Right lobe of liver (tissue), 6 donors: ENCODE data around the gene TSPO. TPM values are rescaled to one million over a fixed set of nuclear protein-coding genes. Genes with fewer than 3 reads are reported as not detected.
A peak's percentile ranks its signal among the peaks of the same experiment; 100 is the strongest.

Experiments
- ATAC-seq, 4 donors: fragments of 200-7000 bp; cut with Tn5 transposase; one replicate each; pipeline ENCODE4 v1.9.1; 2020; ENCODE audit warnings: mild to moderate bottlenecking in 4 of 4, moderate library complexity in 4 of 4
- DNase-seq, 3 donors: peaks; one replicate each; pipeline ENCODE4 v3.0.0-alpha.2; 2020
- H3K27ac ChIP-seq, 3 donors: fragments of 200-600 bp; one replicate each; pipeline ENCODE4 v1.8.0; 2022
- H3K27me3 ChIP-seq, 2 donors: fragments of 200-600 bp; one replicate each; pipeline ENCODE4 v1.8.0; 2022
- H3K36me3 ChIP-seq, 4 donors: fragments of 200-600 bp; sonication (generic) in 1 of 4; one replicate each; pipeline versions ENCODE4 v1.5.1 to v1.8.0; 2017 to 2022; ENCODE audit warnings: control low read depth in 1 of 4
- H3K4me1 ChIP-seq, 4 donors: fragments of 200-600 bp; sonication (generic) in 1 of 4; one replicate each; pipeline versions ENCODE4 v1.5.1 to v1.8.0; 2017 to 2022; ENCODE audit warnings: control low read depth in 1 of 4
- H3K4me3 ChIP-seq, 3 donors: fragments of 200-600 bp; one replicate each; pipeline ENCODE4 v1.8.0; 2022
- H3K9me3 ChIP-seq, 4 donors: fragments of 200-600 bp; sonication (generic) in 1 of 4; one replicate each; pipeline versions ENCODE4 v1.5.1 to v1.8.0; 2017 to 2022; ENCODE audit warnings: control low read depth in 1 of 4
- POLR2A ChIP-seq: fragments of 450-650 bp; IDR thresholded peaks from one replicate; pipeline ENCODE4 v1.6.1; 2017; ENCODE audit warnings: antibody characterized with exemption, mild to moderate bottlenecking
- WGBS: methylation state at CpG from one replicate; pipeline ENCODE4 v1.1.6; 2018; ENCODE audit warnings: low coverage, low lambda C conversion rate; ENCODE audit not compliant: insufficient coverage; ENCODE audit errors: missing lambda C conversion rate; 5-methylcytosine and 5-hydroxymethylcytosine counted together
- intact Hi-C, 2 donors: fragments of 100-400 bp; cut with DNase I; formaldehyde crosslinking; loops; one replicate each; pipeline versions ENCODE4 v1.11.2 to v1.14.1; 2022
- total RNA-seq, 6 experiments: library from RNA; depleted of rRNA in 2 of 6; stranded (reverse); fragments of >200 nt in 2 of 6; fragmentation: NEBNext Ultra II Directional in 3 of 6; extraction: Animal tissue kit (Norgen Biotek cat#: 25700) in 3 of 6; gene quantifications; one replicate each; pipeline versions ENCODE4 v1.1.0 to v1.2.4, GENCODE V29; 2016 to 2023
- TF ChIP-seq, protein P1 (sequence below), 4 donors: fragments of 200-600 bp in 3 of 4; fragments of 450-650 bp in 1 of 4; IDR thresholded peaks; one replicate each; pipeline versions ENCODE4 v1.5.1 to v1.8.0; 2016 to 2022; ENCODE audit warnings: antibody characterized with exemption in 4 of 4, mild to moderate bottlenecking in 2 of 4
- donor health status: DM: no; HTN: yes; CAD: no.
- donor health status: DM: no; HTN: no; CAD: no.
- donor health status: DM: no; HTN: no; CAD: no.
- donor health status: DM: no; HTN: yes; CAD: no.
- donor health status: DM: no; HTN: yes; CAD: no.

Gene TSPO
- total RNA-seq, 6 experiments from 2014 or later, result 18.1 to 198 (median 31.9) TPM

DNA sequence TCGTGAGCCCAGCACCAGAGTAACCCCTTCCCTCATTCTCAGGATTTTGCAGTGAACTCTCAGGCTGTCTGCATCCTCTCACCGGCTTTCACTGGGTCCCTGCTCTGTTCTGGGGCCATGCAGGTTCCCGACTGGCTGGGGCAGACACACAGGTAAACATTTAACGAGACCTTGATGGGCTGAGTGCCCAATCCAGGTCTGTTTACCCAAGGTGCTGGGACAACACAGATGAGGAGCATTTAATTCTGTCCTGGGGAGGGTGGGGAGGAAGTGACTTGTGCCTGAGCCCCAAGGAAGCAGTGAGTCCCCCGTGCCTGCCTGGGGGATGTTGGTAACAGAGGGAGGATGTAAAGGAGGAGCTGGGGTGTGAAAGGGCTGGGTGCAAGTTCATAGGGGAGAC, 36.4 kb upstream of the TSPO start:
- intact Hi-C loops, result no loop called here
- H3K27ac ChIP-seq, result no peak overlapping the region
- WGBS, result 15% methylated on average over 5 of the region's 5 CpGs
- no peaks in the 10 kb centered on the region for H3K36me3 ChIP-seq
- DNase-seq (no peak), ATAC-seq (peak; percentile 54 to 65 (median 57))
- TF ChIP-seq, protein P1, sequence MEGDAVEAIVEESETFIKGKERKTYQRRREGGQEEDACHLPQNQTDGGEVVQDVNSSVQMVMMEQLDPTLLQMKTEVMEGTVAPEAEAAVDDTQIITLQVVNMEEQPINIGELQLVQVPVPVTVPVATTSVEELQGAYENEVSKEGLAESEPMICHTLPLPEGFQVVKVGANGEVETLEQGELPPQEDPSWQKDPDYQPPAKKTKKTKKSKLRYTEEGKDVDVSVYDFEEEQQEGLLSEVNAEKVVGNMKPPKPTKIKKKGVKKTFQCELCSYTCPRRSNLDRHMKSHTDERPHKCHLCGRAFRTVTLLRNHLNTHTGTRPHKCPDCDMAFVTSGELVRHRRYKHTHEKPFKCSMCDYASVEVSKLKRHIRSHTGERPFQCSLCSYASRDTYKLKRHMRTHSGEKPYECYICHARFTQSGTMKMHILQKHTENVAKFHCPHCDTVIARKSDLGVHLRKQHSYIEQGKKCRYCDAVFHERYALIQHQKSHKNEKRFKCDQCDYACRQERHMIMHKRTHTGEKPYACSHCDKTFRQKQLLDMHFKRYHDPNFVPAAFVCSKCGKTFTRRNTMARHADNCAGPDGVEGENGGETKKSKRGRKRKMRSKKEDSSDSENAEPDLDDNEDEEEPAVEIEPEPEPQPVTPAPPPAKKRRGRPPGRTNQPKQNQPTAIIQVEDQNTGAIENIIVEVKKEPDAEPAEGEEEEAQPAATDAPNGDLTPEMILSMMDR (IDR thresholded peaks at IDR 0.05), result no peak
- TF ChIP-seq POLR2A, result no peak
- no peaks in the 10 kb centered on the region for H3K9me3 ChIP-seq
- no peaks in the 10 kb centered on the region for H3K27me3 ChIP-seq
- no peak overlapping the region for H3K4me3 ChIP-seq
- peaks cover 0 to 25% (median 0%) of the 10 kb centered on the region in 4 donors for H3K4me1 ChIP-seq

DNA sequence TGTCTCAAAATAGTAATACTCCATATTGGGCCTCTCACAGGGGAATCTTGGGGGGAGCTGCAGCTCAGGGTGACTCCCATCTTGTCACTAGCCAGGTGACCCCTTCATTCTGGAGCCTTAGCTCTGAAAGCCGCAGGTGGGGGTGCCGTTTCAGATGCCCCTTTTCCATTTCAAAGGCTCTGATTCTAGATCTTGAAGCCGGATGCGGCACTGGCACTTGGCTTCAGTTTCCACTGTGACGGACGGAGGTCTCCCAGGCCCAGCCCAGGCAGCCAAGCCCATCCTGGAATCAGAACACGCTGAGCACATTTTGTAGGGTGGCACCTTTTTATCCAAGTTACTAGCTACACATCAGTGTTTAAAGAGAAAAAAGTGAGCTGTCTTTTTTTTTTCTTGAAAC, 34.4 kb upstream of the TSPO start:
- H3K36me3 ChIP-seq, result no peaks in the 10 kb centered on the region
- no peak for DNase-seq
- no peak overlapping the region for H3K27ac ChIP-seq
- no peak for ATAC-seq
- no peak overlapping the region for H3K4me3 ChIP-seq
- H3K9me3 ChIP-seq, result no peaks in the 10 kb centered on the region
- TF ChIP-seq POLR2A, result no peak
- TF ChIP-seq, protein P1 (IDR thresholded peaks at IDR 0.05), result no peak
- peaks cover 0 to 10% (median 0%) of the 10 kb centered on the region in 4 donors for H3K4me1 ChIP-seq
- intact Hi-C loops, result no loop called here
- H3K27me3 ChIP-seq, result no peaks in the 10 kb centered on the region
- WGBS, result 88% methylated on average over 3 of the region's 7 CpGs

DNA sequence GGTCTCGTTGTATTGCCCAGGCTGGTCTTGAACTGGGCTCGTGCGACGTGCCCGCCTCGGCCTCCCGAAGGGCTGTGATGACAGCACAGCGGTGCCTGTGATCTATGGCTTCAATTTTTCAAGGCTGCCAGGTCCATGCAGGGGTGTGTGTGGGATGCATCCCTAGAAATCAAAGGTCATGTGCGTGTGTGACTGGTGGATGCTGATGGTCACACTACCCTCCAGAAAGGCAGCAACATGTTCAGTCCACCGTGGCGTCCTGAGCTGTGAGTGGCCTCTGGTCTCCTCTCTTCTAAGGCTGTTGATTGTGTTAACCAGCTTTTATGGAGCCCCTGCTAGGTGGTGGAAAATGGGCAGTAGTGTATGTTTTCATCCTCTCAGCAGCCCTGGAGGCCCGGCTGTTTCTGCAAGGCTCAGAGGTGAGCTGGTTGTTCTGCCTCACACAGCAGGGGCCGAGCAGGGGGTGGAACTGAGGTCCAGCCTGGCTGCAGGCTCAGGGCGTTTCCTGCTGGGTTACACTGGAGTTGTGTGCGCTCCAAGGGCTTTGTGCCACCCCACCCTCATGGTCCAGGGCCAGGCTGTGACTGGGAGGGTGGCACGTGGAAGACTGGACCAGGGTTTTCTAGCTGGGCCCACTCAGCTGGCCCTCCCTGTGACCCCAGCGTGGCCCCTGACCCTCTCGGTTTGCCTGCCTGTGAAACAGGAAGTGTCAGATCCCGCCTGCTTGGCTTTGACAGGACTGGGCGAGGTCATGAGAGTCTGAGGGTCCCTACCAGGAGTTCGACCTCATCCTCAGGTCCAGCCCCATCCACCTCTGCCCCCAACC, 33.1 kb upstream of the TSPO start:
- DNase-seq (no peak), ATAC-seq (peak in 1 of 4 donors; percentile 13)
- intact Hi-C loops, result no loop called here
- TF ChIP-seq, protein P1 (IDR thresholded peaks at IDR 0.05), result no peak
- no peak for TF ChIP-seq POLR2A
- Histone ChIP-seq H3K36me3 (no peaks in the 10 kb centered on the region), H3K27me3 (no peaks in the 10 kb centered on the region), H3K27ac (no peak overlapping the region), H3K4me1 (peaks cover 0 to 10% (median 0%) of the 10 kb centered on the region in 4 donors), H3K4me3 (no peak overlapping the region), H3K9me3 (no peaks in the 10 kb centered on the region)
- WGBS, result 80% methylated on average over 8 of the region's 21 CpGs

DNA sequence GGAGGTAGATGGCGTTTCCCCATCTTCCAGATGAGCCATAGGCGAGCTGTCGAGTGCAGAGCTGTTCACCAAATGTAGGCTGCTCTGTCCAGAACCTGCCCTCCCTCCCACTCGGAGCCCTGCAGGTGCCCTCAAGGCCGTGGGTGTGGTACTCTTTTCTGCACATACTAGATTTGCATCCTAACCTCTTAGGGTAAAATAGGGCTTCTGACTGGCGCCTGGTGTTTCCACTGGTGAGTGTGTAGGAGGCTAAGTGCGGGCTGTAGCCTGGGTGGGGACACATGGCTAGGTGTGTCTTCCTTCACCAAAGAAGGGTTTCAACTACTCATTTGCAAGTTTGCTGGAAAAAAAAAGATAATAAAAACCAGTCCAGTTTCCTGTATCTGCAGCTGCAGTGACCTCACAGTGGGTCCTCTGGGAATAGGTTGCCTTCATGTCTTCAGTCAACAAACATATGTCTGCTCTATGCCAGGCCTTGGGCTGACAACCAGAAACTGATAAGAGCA, 32.4 kb upstream of the TSPO start:
- no peak overlapping the region for H3K27ac ChIP-seq
- DNase-seq (no peak), ATAC-seq (no peak)
- WGBS, result 50% methylated on average over 5 of the region's 7 CpGs
- TF ChIP-seq, protein P1 (IDR thresholded peaks at IDR 0.05), result no peak
- no peak for TF ChIP-seq POLR2A
- no peaks in the 10 kb centered on the region for H3K36me3 ChIP-seq
- H3K4me1 ChIP-seq, result peaks cover 0 to 10% (median 0%) of the 10 kb centered on the region in 4 donors
- no peak overlapping the region for H3K4me3 ChIP-seq
- intact Hi-C loops, result no loop called here
- H3K9me3 ChIP-seq, result no peaks in the 10 kb centered on the region
- H3K27me3 ChIP-seq, result no peaks in the 10 kb centered on the region
